SH-SY5Y (cell line): ENCODE data around the gene ACTL6B.

ENCODE experiments used
- GATA2 ChIP-seq: IDR thresholded peaks from 2 replicates; pipeline ENCODE4 v1.6.1; 2011; ENCODE audit warnings: mild to moderate bottlenecking, low read depth, low read length
- GATA3 ChIP-seq: IDR thresholded peaks from 2 replicates; pipeline ENCODE4 v1.6.1; 2011; ENCODE audit warnings: low read depth, mild to moderate bottlenecking, low read length, moderate library complexity

DNA sequence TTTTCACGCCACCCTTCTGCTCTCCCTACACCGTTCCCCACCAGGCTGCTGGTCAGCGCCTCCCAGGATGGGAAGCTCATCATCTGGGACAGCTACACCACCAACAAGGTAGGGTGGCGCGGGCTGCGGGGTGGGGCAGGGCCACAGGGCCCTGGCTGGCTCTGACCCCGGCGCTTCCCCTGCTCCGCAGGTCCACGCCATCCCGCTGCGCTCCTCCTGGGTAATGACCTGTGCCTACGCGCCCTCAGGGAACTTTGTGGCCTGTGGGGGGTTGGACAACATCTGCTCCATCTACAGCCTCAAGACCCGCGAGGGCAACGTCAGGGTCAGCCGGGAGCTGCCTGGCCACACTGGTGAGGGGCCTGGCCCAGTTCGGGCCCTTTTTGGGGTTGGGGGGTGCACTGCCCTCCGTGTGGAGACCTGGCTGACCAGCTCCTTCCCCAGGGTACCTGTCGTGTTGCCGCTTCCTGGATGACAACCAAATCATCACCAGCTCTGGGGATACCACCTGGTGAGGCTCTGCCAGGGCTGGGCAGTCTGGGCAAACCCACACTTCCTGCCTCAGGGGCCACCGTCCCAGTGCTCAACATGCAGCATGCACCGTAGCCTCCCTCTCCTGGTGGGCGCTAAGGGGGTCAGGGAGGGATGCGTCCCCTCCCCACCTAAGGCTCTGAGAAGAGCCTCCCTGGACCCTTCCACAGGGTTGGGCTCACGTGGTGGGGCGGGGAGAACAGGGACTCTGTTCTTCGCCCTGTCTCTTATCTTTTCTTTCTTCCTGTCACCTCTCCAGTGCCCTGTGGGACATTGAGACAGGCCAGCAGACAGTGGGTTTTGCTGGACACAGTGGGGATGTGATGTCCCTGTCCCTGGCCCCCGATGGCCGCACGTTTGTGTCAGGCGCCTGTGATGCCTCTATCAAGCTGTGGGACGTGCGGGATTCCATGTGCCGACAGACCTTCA is 21.3 kb upstream of the ACTL6B start:
- TF ChIP-seq GATA3 (no peak), GATA2 (no peak)
